DND-41 (cell line): ENCODE measurements around the gene TBC1D8B.
"Not testable (repeated sequence)": the region's sequence is repeated elsewhere in the genome, so short reads cannot be mapped to it uniquely, and the experiment has no call there.

Experiments used
- ATAC-seq: fragments of 200-7000 bp; cut with Tn5 transposase; 3 replicates; pipeline ENCODE4 v1.9.1; 2021; ENCODE audit warnings: low read depth; ENCODE audit not compliant: insufficient read depth
- DNase-seq: peaks from one replicate; pipeline ENCODE4 v3.0.0-alpha.2; 2020
- H2AFZ ChIP-seq: 2 replicates; pipeline ENCODE4 v1.6.0; 2012; ENCODE audit warnings: low read depth, low read length
- H3K27ac ChIP-seq: 2 replicates; pipeline ENCODE4 v1.5.1; 2012; ENCODE audit warnings: low read length, inconsistent platforms
- H3K27me3 ChIP-seq: fragments of 200-600 bp; sonication (generic); 2 replicates; pipeline ENCODE4 v1.6.0; 2012; ENCODE audit warnings: low read length, mild to moderate bottlenecking, inconsistent platforms; ENCODE audit not compliant: insufficient read depth, poor library complexity
- H3K36me3 ChIP-seq: 2 replicates; pipeline ENCODE4 v1.5.1; 2012; ENCODE audit warnings: low read length, inconsistent platforms; ENCODE audit not compliant: insufficient read depth
- H3K4me1 ChIP-seq: 2 replicates; pipeline ENCODE4 v1.5.1; 2012; ENCODE audit warnings: mild to moderate bottlenecking, low read length; ENCODE audit not compliant: insufficient read depth
- H3K4me2 ChIP-seq: 2 replicates; pipeline ENCODE4 v1.6.0; 2012; ENCODE audit warnings: mild to moderate bottlenecking, moderate library complexity, low read length, inconsistent platforms; ENCODE audit not compliant: insufficient read depth
- H3K4me3 ChIP-seq, 2 experiments: fragments of 200-600 bp in 1 of 2; shearing (Covaris generic) in 1 of 2; 2 replicates each; pipeline ENCODE4 v1.5.1; 2012 to 2016; ENCODE audit warnings: inconsistent platforms in 2 of 2, low read length in 2 of 2, mild to moderate bottlenecking in 2 of 2, low read depth in 1 of 2, moderate library complexity in 1 of 2
- H3K79me2 ChIP-seq: 2 replicates; pipeline ENCODE4 v1.6.0; 2012; ENCODE audit warnings: low read length, inconsistent platforms; ENCODE audit not compliant: insufficient read depth
- H3K9ac ChIP-seq: 2 replicates; pipeline ENCODE4 v1.6.0; 2012; ENCODE audit warnings: low read depth, mild to moderate bottlenecking, inconsistent platforms, low read length, moderate library complexity
- H3K9me3 ChIP-seq: 2 replicates; pipeline ENCODE4 v1.5.1; 2012; ENCODE audit warnings: low read length, moderate library complexity, mild to moderate bottlenecking, inconsistent platforms; ENCODE audit not compliant: insufficient read depth, severe bottlenecking
- H4K20me1 ChIP-seq: 2 replicates; pipeline ENCODE4 v1.6.0; 2012; ENCODE audit warnings: low read length; ENCODE audit not compliant: insufficient read depth
- EZH2 ChIP-seq: IDR thresholded peaks from 3 replicates; pipeline ENCODE4 v1.6.1; 2012; ENCODE audit warnings: borderline replicate concordance, low read depth, mild to moderate bottlenecking, moderate library complexity, low read length, inconsistent platforms; ENCODE audit not compliant: severe bottlenecking
- TF ChIP-seq, protein P1 (sequence below): IDR thresholded peaks from 2 replicates; pipeline ENCODE4 v1.5.1; 2012; ENCODE audit warnings: borderline replicate concordance, low read length, moderate library complexity, mild to moderate bottlenecking; ENCODE audit not compliant: poor library complexity, severe bottlenecking; ENCODE audit errors: extremely low read depth

Gene TBC1D8B

DNA sequence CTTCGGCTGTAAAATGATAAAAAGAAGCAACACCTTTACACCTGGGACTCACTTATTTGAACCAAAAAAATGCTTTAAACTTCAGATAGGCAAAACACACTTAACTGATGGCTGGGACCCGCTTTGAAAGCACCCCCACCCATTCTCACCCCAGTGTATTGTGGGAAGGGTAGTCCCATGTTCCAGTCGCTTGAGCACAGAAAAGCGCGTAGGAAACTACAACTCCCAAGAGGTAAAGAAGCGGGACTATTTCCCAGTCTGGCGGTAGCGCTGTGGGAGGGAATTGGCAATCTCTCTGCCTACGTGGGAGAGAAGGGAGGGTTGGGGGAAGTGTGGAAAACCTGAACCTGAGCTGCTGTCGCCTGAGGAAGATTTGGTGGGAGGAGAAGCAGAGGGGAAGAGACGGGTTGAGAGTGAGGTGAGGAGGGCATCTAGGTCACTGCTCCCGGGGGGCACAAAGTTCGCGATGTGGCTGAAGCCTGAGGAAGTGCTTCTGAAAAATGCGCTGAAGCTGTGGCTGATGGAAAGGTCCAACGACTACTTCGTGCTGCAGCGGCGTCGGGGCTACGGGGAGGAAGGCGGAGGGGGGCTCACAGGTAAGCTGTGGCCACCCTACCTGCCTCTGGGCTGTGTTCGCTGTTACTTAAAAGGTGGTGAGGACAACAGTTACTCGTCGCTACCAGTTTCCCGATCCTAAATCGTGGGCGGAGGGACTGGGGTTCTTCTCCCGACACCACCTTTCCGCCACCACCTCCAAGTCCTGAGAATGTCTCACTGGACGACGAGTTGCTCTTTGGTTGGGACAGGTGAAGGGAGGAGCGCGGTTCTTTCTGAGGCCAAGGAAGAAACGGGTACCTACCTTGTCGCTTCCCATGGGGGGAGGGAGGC is at the start of gene TBC1D8B:
Gene TBC1D8B (plus strand): TSS at position 286 of the 888 bp plus-strand sequence. CDS start 181 bp downstream, at position 467.
- no peak within 1 kb of the TSS for H2AFZ ChIP-seq
- no peaks in the 10 kb centered on the region for H3K36me3 ChIP-seq
- ATAC-seq (no peak), DNase-seq (no peak)
- H3K4me1 ChIP-seq = no peaks in the 10 kb centered on the region
- H3K9ac ChIP-seq = no peak within 1 kb of the TSS
- TF ChIP-seq, protein P1, sequence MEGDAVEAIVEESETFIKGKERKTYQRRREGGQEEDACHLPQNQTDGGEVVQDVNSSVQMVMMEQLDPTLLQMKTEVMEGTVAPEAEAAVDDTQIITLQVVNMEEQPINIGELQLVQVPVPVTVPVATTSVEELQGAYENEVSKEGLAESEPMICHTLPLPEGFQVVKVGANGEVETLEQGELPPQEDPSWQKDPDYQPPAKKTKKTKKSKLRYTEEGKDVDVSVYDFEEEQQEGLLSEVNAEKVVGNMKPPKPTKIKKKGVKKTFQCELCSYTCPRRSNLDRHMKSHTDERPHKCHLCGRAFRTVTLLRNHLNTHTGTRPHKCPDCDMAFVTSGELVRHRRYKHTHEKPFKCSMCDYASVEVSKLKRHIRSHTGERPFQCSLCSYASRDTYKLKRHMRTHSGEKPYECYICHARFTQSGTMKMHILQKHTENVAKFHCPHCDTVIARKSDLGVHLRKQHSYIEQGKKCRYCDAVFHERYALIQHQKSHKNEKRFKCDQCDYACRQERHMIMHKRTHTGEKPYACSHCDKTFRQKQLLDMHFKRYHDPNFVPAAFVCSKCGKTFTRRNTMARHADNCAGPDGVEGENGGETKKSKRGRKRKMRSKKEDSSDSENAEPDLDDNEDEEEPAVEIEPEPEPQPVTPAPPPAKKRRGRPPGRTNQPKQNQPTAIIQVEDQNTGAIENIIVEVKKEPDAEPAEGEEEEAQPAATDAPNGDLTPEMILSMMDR = no peak
- no peak for TF ChIP-seq EZH2
- no peaks in the 10 kb centered on the region for H3K9me3 ChIP-seq
- H3K4me3 ChIP-seq = no peak within 1 kb of the TSS
- no peaks in the 10 kb centered on the region for H3K27me3 ChIP-seq
- H4K20me1 ChIP-seq = no peaks in the 10 kb centered on the region
- no peak within 1 kb of the TSS for H3K4me2 ChIP-seq
- no peaks in the 10 kb centered on the region for H3K79me2 ChIP-seq
- H3K27ac ChIP-seq = no peak within 1 kb of the TSS

DNA sequence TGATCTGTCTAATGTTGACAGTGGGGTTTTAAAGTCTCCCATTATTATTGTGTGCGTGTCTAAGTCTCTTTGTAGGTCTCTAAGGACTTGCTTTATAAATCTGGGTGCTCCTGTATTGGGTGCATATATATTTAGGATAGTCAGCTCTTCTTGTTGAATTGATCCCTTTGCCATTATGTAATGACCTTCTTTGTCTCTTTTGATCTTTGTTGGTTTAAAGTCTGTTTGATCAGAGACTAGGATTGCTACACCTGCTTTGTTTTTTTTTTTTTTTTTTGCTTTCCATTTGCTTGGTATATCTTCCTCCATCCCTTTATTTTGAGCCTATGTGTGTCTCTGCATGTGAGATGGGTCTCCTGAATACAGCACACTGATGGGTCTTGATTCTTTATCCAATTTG is 33.2 kb upstream of the TBC1D8B start:
- H3K9me3 ChIP-seq, H3K9ac ChIP-seq, H2AFZ ChIP-seq, ATAC-seq, H3K79me2 ChIP-seq, H3K27ac ChIP-seq, H3K4me1 ChIP-seq, H3K27me3 ChIP-seq, DNase-seq, H3K4me3 ChIP-seq, H4K20me1 ChIP-seq, H3K4me2 ChIP-seq, H3K36me3 ChIP-seq: not testable (repeated sequence)

DNA sequence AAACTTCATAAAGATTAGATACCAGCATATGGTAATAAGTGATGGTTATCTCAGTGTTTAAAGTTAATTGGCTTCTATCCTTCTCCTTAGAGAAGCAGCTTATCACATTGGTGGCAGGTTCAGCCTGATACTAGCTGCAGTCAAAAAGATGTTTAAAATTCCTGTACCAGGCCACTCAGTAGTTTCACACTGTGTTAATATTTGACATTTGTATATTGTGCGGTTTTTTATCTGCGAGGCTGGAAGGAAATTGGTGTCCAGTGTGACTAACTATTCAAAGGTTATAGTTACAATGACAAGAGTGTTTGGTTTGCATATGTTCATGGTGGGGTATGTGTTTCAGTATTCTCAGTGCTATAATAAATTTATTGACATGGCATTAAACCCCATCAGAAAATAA is 27.5 kb upstream of the TBC1D8B start:
- DNase-seq = no peak

DNA sequence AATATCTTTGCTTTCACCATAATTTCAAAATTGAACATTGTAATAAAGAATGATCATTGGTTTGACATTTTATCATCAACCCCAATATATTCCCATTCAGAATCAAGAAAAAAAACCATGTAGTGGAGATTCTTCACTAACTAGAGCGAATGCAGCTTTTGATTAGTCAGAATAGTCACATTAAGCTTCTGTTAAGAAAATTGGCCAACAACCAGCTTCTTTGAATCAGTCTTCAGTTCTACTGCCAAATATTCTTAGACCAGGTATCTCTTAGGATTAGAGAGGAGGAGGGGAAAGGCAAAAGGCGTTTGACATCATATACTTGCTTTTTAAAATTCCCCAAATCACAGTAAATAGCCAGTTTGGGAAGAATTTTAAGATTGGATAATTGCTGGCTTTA is 22.2 kb upstream of the TBC1D8B start:
- TF ChIP-seq, protein P1 = no peak
- no peak for TF ChIP-seq EZH2
- no peaks in the 10 kb centered on the region for H3K79me2 ChIP-seq
- DNase-seq = no peak
- H3K27me3 ChIP-seq = no peaks in the 10 kb centered on the region
- no peak overlapping the region for H3K4me2 ChIP-seq
- ATAC-seq = no peak
- H3K9ac ChIP-seq = no peak overlapping the region
- H3K27ac ChIP-seq = no peak overlapping the region
- H2AFZ ChIP-seq = no peak overlapping the region
- no peaks in the 10 kb centered on the region for H3K36me3 ChIP-seq
- H4K20me1 ChIP-seq = no peaks in the 10 kb centered on the region
- H3K4me1 ChIP-seq = no peaks in the 10 kb centered on the region
- H3K9me3 ChIP-seq = no peaks in the 10 kb centered on the region
- no peak overlapping the region for H3K4me3 ChIP-seq

More for the DNA sequence above, 27.5 kb upstream of the TBC1D8B start:
- Histone ChIP-seq H3K9me3 (no peaks in the 10 kb centered on the region), H3K36me3 (no peaks in the 10 kb centered on the region), H3K27me3 (no peaks in the 10 kb centered on the region), H3K27ac (no peak overlapping the region), H2AFZ (no peak overlapping the region), H3K79me2 (no peaks in the 10 kb centered on the region), H3K9ac (no peak overlapping the region), H4K20me1 (no peaks in the 10 kb centered on the region), H3K4me2 (no peak overlapping the region), H3K4me3 (no peak overlapping the region), H3K4me1 (no peaks in the 10 kb centered on the region)
- TF ChIP-seq EZH2 = no peak
- TF ChIP-seq, protein P1 = no peak
- no peak for ATAC-seq
